HG03280 (cell line): ENCODE data around the gene CSF1R.
"Not testable (repeated sequence)": the region's sequence is repeated elsewhere in the genome, so short reads cannot be mapped to it uniquely, and the experiment has no call there.

ENCODE experiments used
- ATAC-seq: cut with Tn5 transposase; IDR thresholded peaks from one replicate; pipeline ENCODE4 v1.9.1; 2021; ENCODE audit warnings: mild to moderate bottlenecking, moderate library complexity; ENCODE audit not compliant: unreplicated experiment

Gene CSF1R

DNA sequence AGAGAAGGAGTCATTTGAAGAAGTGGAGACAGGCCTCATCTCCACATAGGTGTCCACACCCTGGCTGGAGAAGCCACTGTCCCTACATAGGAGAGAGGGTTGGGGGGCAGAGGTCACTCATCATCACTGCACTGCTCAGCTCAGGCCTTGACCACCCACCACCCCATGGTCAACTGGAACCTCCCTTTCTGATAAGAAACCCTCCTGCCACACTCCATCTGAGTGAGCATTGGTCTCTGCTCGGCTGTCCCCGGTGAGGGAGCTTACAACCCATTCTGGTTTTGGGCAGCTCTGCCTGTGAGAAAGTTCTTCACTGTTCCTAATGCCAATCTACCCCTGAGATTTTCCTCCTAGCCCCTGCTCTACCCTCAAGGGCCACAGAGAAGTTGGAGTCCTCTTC, 28.8 kb downstream of the CSF1R start:
- ATAC-seq: no peak

DNA sequence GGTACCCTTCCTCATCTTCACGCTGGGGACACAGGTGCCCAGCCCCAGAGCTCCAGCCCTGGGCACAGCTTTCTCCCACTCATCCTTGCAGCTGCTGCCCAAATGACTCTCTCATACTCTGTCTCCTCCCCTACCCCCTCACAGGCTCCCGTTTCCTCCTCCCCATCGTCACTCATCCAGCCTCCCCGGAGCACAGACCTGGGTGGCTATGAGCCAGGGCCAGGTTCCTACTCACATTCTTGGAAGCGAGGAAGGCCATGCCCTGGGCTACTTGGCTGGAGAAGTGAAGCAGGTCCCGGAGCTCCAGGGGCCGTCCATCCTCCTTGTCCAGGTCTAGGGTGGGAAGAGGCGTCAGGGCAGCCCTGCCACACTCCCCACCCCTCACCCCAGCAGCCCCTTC, 29.3 kb downstream of the CSF1R start:
- ATAC-seq: no peak

DNA sequence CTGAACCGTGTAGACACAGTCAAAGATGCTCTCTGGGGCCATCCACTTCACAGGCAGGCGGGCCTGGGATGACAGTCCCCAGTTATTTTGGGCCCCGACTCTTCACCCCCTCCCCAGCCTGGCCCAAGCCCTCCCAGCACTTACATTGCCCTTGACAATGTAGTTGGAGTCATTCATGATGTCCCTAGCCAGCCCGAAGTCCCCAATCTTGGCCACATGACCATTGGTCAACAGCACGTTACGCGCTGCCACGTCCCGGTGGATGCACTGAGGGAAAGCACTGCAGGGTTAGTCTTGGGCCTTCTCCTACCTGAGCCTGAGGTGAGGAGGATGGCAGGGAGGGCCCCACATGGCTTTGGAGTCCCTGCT, 30.3 kb downstream of the CSF1R start:
- ATAC-seq: no peak

DNA sequence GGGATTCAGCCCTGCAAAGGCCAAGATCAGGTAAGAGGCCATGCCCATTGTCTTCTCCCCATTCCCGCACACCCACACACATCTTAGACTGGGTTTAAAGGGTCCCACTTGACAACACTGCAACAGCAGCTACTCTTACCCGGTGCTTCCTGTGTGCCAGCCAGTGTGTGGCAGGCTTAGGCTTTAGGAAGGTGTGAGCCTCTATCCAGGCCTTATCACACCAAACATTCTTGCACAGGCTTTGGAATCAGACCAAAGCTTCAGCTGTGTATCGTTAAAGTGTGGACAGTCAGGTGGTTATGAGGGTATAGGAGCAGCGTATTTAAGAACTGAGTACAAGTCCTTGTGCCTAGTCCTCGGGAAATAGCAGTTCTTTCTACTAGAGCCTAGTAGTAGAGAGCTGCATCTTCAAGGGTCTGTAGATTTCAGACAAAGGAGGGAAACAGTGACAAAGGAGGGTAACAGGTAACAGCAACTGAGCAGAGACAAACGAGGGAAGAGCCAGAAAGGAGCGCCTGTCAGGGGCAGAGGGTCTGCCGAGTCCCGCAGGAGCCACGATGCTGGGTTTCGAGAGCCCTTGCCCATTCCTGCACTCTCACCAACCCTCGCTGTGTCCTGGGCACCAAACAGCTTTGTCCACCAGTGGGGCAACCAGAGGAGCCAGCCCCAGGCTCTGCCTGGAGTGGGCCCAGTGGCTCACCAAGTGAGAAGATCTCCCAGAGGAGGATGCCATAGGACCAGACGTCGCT, 30.9 kb downstream of the CSF1R start:
- ATAC-seq: no peak

DNA sequence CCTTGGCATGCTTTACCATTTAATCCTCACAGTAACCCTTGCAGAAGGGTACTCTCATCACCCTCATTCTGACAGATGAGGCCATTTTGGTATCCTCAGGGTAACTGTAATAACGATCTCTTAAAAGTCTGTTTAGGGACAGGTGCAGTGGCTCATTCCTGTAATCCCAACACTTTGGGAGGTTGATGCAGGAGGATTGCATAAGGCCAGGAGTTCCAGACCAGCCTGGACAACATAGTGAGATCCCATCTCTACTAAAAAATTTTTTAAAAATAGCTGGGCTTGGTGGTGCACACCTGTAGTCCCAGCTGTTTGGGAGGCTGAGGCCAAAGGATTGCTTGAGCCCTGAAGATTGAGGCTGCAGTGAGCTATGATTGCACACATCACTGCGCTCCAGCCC, 31.8 kb downstream of the CSF1R start:
- ATAC-seq: no peak

DNA sequence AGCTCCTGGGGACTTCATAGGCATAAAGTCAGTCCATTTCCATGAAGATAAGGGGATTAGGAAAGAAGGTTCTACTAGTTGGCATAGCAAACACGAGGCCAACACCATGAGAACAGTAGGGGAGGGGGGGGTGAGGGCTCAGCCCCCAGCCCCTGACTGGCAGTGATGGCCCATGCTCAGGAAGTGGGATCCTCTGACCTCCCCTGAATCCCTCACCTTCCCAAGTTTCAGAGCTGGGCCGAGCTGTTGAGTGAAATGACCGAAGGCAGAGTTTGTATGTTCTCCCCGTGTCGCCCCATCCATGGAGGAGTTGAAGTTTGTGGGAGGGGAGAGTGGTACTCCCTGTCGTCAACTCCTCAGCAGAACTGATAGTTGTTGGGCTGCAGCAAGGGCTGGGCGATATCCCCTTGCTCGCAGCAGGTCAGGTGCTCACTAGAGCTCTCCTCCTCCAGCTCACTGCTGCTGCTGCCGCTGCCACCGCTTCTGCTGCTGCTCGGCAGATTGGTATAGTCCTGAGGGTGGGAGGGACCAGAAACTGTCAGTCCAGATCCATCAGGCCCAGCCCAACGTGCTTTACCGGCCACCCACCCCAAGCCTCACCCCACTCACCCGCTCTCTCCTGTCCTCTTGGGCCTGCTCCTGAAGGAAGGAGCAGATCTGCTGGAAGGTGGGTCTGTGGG, 32.5 kb downstream of the CSF1R start:
- ATAC-seq: no peak

DNA sequence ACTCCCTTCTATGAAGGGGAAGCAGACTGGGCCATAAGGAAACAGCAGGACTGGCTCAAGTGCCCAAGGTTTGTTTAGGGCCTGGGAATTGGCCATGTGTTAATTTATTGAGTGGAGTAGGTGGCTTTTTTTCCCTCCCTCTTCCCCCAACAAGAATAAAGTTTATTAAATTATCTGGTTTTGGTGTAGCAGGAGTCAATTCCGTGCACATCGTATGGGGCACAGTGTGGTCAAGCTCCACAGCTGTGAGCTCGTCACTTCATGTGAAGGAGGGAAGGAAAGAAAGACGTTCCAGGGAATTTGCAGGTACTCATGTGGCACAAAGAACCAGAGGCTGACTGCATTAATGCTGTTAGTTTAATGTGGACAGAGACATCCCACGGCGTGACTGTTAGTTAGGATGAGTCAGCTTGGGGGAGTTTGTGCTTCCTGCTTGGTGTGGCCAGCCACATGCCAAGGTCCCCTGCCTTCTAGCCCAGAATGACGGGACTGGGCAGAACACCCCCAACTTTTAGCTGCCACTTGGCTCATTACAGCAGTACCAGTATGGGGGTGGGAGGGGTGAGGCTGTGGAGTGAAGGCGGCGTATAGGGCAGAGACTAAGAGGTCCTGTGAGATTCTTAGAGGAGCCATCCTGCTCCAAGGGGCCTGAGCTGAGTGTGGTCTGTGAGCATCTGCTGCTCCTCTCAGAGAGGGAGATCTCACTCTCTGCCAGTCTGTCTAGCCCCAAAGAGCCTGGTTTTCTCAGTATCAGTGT, 33.2 kb downstream of the CSF1R start:
- ATAC-seq: no peak

DNA sequence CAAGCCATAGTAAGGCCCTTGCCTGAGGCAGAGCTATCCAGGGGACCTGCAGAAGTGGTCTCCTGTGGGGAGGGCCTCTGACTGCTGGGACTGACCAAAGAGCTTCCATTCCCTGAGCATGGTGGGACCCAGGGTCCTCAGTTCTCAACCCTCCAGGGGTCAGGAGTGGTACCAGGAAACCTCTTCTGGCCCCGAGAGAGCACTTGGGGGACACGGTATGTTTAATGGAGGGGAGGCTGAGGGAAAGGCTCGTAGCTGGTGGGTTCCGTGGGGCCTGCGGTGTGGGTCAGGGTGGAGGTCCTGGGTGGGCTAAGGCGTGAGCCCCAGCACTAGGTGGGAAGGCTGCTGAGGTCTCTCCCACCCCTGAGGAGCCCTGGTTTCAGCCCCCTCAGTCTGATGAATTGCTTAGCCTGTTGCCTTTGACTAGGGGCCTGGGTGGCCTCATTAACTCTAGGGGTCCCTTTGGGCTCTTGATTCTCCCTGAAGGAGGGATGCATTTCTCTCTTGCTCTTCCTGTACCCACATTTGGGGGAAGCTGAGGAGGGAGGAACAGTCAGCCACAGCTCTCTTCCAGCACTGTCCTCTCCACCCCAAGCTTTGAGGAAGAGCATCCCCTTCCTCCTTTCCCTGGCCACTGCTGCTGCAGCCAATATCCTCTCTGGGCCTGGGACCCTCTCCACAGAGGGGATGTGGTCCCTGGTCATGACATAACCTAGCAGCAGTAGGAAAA, 34.0 kb downstream of the CSF1R start:
- ATAC-seq: no peak

DNA sequence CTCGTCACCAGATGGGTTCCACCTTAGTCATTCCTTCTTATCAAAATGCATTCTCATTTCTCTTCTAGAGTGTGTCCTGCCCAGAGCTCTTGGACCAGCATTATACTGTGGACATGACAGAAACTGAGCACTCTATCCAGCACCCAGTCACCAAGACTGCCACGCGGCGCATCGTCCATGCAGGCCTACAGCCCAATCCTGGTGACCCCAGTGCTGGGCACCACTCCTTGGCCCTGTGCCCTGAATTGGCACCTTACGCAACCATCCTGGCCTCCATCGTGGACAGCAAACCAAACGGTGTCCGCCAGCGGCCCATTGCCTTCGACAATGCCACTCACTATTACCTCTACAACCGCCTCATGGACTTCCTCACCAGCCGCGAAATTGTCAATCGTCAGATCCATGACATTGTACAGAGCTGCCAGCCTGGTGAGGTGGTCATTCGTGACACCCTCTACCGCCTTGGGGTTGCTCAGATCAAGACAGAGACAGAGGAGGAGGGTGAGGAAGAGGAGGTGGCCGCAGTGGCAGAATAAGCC, 34.6 kb downstream of the CSF1R start:
- no peak for ATAC-seq

DNA sequence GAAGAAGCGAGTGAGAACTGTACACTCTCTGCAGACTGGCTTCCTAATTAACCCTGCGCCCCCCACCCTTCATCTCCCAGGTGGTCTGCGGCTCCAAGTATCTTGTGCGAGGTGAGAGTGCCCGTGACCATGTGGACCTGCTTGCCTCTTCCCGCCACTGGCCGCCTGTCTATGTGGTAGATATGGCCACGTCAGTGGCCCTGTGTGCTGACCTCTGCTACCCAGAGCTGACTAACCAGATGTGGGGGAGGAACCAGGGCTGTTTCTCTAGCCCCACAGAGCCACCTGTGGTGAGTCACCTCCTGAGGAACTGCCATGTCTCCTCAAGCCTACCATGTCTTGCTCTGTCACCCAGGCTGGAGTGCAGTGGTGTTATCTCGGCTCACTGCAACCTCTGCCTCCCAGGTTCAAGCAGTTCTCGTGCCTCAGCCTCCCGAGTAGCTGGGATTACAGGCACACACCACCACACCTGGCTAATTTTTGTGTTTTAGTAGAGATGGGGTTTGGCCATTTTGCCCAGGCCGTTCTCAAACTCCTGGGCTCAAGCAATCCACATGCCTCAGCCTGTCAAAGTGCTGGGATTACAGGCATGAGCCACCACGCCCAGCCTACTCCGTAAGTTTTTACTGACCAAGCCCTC, 36.1 kb downstream of the CSF1R start:
- ATAC-seq: not testable (repeated sequence)

DNA sequence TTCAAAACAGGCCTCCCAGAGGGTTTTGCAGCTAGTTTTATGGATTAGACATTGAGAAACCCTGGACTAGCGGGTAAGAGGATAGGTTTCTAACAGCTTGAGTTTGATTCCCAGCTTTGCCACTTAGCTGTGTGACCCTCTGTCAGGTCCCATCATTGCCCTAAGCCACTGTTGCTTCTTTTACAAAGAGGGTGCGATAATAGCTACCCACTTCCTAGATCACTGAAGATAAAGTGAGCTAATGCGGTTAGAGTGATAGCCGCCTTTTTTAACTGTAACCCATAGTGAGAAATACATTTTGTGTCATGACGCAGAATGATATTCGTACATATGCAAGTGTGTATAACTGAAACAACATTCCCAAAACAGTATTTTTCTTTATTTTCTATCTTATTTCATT, 40.3 kb downstream of the CSF1R start:
- no peak for ATAC-seq

DNA sequence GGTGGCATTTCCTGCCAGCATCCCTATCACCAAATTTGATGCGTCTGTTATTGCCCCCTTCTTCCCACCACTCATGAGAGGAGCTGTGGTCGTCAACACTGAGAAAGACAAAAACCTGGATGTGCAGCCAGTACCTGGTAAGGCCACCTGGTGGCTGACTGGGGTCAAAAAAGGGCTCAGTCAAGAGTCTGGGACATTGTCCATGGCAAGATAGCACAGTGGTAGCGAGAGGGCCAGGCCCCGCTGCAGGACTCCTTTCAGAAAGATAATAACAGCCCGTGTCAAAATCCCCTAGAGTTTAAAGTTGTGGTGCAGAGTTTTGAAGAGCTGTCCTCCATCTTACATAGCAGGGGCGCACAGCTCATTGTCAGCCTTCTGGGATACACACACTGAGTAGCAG, 40.8 kb downstream of the CSF1R start:
- no peak for ATAC-seq

DNA sequence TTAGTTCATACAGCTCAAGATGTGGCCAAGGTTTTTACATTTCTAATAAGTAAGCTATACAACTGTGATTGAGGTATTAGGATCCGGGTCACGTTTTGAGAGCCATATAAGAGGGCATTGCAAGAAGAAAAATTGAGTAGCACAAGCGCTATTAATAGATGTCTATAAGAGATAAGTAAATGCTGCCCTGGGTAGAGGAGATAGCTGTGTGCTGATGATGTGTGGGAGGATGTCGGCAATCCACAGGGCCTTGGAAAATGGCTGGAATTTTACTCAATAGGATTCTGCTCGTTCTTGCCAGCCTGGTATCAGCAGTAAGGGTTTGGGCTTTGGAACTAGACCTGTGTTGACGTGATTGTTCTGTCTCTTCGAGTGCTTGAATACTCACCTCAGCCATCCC, 41.6 kb downstream of the CSF1R start:
- ATAC-seq: no peak

DNA sequence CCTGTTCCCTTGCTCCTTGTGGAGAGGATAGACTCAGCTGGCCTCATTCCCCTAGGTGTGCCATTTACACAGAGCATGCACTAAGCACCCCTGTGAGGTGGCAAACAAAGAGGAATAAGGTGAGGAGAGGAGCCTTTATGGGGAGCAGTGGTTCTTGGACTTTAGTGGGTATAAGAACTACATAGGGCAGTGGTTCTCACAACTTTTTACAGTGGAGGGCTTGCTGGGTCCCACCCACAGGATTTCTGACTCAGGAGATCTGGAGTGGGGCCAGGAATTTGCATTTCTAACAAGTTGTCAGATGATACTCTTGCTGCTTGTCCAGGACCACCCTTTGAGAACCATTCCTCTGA, 42.0 kb downstream of the CSF1R start:
- no peak for ATAC-seq

DNA sequence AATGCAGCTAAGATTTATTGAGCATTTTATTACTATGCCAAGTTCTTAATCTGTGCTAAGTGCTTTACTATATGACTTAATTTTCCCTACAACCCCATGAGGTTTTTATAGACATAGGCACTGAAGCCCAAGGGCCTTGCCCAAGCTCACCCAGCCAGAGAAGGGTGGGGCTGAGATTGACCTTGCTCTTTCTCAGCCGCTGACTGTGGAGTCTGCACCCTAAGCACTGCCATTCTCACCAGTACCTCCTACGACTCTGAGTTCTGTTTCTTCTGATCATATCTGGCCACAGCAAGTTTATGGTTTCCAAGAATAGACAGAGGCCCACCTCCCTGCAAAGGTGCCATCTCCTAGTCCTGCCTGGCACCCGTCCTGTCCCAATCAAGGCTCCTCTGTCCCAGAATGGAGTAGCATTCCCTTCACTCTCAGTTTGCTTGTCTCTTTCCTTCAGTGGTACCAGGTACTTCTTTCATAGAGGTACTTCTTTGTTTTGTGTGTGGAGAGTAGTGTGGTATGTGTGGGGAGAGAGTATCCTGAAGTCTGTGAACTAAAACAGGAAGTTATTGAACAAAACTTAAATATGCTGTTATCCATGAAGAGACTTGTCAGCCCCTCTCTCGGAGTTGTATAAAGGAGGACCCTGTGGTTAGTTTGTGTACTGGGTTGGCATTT, 42.6 kb downstream of the CSF1R start:
- no peak for ATAC-seq

DNA sequence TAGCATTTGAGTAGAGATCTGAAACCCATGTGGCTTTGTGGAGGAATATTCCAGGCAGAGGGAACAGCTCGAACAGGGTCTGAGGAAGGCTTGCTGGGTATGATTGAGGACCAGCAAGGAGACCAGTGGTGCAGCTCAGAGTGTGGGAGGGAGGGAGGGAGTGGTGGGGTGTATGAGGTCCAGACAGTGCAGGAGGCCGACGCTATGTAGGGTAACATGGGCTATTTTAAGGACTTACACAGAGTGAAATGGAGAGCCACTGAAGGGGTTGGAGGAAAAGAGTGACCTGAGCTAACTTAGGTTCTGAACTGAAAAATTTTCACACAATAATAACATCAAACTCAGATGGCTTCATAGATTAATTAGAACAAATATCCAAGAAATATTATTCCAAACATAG, 43.9 kb downstream of the CSF1R start:
- no peak for ATAC-seq

DNA sequence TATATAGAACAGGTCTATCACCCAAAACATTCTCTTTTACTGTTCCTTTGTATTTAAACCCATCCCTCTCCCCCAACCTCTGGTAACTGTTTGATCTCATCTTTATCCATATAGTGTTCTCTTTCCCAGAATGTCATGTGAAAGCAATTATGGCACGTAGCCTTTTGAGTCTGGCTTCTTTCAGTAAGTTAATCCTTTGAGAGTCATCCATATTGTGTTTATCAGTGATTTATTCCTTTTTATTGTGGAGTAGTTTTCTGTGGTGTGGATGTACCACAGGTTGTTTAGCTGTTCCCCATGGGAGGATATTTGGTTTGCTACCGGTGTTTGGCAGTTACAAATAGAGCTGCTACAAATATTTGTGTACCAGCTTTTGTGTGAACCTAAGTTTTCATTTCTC, 47.8 kb downstream of the CSF1R start:
- no peak for ATAC-seq

DNA sequence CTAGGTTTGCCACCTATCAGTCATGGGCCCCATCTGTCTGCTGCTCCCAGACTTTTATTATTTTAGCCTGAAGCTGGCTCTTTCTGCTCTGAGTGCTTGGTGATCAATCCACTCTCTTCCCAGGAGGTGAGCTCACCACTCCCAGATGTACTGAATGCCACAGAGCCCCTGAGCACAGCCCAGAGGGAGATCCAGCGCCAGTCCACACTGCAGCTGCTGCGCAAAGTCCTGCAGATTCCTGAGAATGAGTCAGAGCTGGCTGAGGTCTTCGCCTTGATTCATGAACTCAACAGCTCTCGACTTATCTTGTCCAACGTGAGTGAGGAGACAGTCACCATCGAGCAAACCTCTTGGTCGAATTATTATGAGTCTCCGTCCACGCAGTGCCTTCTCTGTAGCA, 49.8 kb downstream of the CSF1R start:
- ATAC-seq: no peak

DNA sequence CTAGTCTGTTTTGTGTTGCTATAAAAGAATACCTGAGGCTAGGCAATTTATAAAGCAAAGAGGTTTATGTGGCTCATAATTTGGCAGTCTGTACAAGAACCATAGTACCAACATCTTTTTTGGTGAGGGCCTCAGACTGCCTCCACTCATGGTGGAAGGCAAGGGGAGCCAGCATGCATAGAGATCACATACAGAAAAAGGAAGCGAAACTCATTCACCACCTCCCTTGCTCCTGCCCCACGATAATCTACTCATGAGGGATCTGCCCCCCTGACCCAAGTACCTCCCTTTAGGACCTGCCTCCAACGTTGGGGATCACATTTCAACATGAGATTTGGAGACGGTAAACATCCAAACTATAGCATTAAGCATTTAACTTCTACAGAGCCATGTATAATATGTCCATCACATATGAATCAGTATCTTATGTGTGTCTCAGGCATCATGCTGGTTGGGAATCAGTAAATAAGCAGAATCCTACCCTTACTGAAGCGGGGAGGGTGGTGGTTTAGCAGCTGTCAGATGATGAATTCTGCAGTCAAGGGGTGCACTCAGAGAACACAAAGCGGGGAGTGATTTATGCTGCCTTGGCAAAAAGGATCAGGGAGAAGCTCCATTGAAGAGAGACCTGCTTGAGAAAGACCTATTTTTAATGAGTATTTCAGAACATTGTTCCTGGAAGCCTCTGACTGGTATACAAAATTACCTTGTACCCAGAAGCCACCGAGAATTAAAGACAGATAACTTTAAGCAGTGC, 51.0 kb downstream of the CSF1R start:
- peak; percentile 88 for ATAC-seq
